ENCODE measurements around the gene TTC9C.
"Not testable (repeated sequence)": the region's sequence is repeated elsewhere in the genome, so short reads cannot be mapped to it uniquely, and the experiment has no call there.

Gene TTC9C

GRCh38 chr11:62694455-62695167, 33.7 kb upstream of the TTC9C start:
- H3K27ac ChIP-seq: no peak overlapping the region
- H3K4me3 ChIP-seq (IDR thresholded peaks at IDR 0.05; ENCODE audit: insufficient read depth, low read depth, low read length): no peak overlapping the region
- H3K27me3 ChIP-seq (ENCODE audit: insufficient read depth, low read depth): no peaks in the 10 kb centered on the region
- TF ChIP-seq CTCF (conservative IDR thresholded peaks at IDR 0.05; ENCODE audit: low read depth, low read length): peak; percentile 84
- H3K4me1 ChIP-seq (ENCODE audit: low read depth, poor library complexity, severe bottlenecking): no peaks in the 10 kb centered on the region
- no peaks in the 10 kb centered on the region for H3K79me2 ChIP-seq (ENCODE audit: insufficient read depth, low read depth)
- no peak overlapping the region for H3K9ac ChIP-seq
- no peak overlapping the region for H2AFZ ChIP-seq (ENCODE audit: low read depth)
- no peak overlapping the region for H3K4me2 ChIP-seq
- H4K20me1 ChIP-seq (ENCODE audit: insufficient read depth): no peaks in the 10 kb centered on the region
- no peaks in the 10 kb centered on the region for H3K36me3 ChIP-seq (ENCODE audit: insufficient read depth)

- Histone ChIP-seq H3K4me1 (ENCODE audit: low read depth, poor library complexity, severe bottlenecking) (peaks cover 13% of the 10 kb centered on the region), H3K9ac (no peak overlapping the region), H3K27me3 (ENCODE audit: insufficient read depth, low read depth) (no peaks in the 10 kb centered on the region), H3K4me2 (no peak overlapping the region), H3K79me2 (ENCODE audit: insufficient read depth, low read depth) (no peaks in the 10 kb centered on the region; the same call in 1 of the 2 replicates), H4K20me1 (ENCODE audit: insufficient read depth) (no peaks in the 10 kb centered on the region), H3K27ac (no peak overlapping the region), H2AFZ (ENCODE audit: low read depth) (no peak overlapping the region), H3K36me3 (ENCODE audit: insufficient read depth) (no peaks in the 10 kb centered on the region), H3K4me3 (IDR thresholded peaks at IDR 0.05; ENCODE audit: insufficient read depth, low read depth, low read length) (no peak overlapping the region)
- no peak for TF ChIP-seq CTCF (conservative IDR thresholded peaks at IDR 0.05; ENCODE audit: low read depth, low read length)
Observed at GRCh38 chr11:62702246-62702645, 26.0 kb upstream of the TTC9C start.

DNA sequence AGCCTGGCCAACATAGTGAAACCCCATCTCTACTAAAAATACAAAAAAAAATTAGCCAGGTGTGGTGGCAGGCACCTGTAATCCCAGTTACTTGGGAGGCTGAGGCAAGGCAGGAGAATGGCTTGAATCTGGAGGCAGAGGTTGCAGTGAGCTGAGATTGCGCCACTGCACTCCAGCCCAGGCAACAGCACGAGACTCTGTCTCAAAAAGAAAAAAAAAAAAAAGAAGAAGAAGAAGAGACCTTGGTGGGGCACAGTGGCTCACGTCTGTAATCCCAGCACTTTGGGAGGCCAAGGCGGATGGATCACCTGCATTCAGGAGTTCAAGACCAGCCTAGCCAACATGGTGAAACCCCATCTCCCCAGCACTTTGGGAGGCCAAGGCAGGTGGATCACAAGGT, 24.4 kb upstream of the TTC9C start:
- not testable (repeated sequence) for H3K36me3 ChIP-seq (ENCODE audit: insufficient read depth); H3K27ac ChIP-seq; H3K4me3 ChIP-seq (IDR thresholded peaks at IDR 0.05; ENCODE audit: insufficient read depth, low read depth, low read length); H4K20me1 ChIP-seq (ENCODE audit: insufficient read depth); H3K79me2 ChIP-seq (ENCODE audit: insufficient read depth, low read depth); H3K4me2 ChIP-seq; H3K9ac ChIP-seq; H3K27me3 ChIP-seq (ENCODE audit: insufficient read depth, low read depth); H2AFZ ChIP-seq (ENCODE audit: low read depth)
- H3K4me1 ChIP-seq (ENCODE audit: low read depth, poor library complexity, severe bottlenecking): peaks cover 29% of the 10 kb centered on the region

DNA sequence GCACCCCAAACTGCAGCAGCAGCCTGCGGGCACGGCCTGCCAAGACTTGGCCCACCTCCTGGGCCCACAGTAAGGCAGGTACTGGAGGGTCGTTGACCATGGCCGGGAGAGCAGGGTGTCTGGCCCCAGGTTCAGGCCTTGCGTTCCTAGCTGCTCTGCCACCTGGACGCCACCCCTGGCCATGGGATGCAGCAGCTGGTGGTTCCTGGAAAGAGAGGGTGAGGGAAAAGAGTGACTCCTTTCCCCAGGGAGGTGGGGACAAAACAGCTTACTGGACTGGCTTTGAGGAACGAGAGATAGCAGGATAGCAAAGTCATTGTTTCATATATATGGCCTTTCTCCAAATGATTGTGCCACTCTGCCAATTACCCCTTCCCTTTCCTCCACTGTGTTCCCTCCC, 22.9 kb upstream of the TTC9C start:
- Histone ChIP-seq H3K27ac (peak overlapping the region; percentile 82), H3K4me2 (peak overlapping the region; percentile 66), H3K4me1 (ENCODE audit: low read depth, poor library complexity, severe bottlenecking) (peaks cover 35% of the 10 kb centered on the region), H3K9ac (peak overlapping the region; percentile 76), H2AFZ (ENCODE audit: low read depth) (peak overlapping the region; percentile 75; the same call in 1 of the 2 replicates), H3K36me3 (ENCODE audit: insufficient read depth) (no peaks in the 10 kb centered on the region), H4K20me1 (ENCODE audit: insufficient read depth) (no peaks in the 10 kb centered on the region), H3K4me3 (IDR thresholded peaks at IDR 0.05; ENCODE audit: insufficient read depth, low read depth, low read length) (no peak overlapping the region), H3K27me3 (ENCODE audit: insufficient read depth, low read depth) (no peaks in the 10 kb centered on the region), H3K79me2 (ENCODE audit: insufficient read depth, low read depth) (no peaks in the 10 kb centered on the region; the same call in 1 of the 2 replicates)
- TF ChIP-seq CTCF (conservative IDR thresholded peaks at IDR 0.05; ENCODE audit: low read depth, low read length): no peak
